ENCODE results near the gene MYO1A.

- TF ChIP-seq CTCF (conservative IDR thresholded peaks at IDR 0.05; ENCODE audit: low read depth, low read length): no peak
- TF ChIP-seq EZH2 (IDR thresholded peaks at IDR 0.05; ENCODE audit: borderline replicate concordance, low read depth, low read length, poor library complexity, severe bottlenecking): no peak
Observed at GRCh38 chr12:57029457-57029856, 20.5 kb downstream of the MYO1A start.
